GM13976 (cell line): ENCODE results near the gene AURKA.

Experiments used
- DNase-seq: peaks from one replicate; pipeline ENCODE4 v3.0.0; 2012; ENCODE audit warnings: low spot score
- in situ Hi-C: fragments of 300-500 bp; cut with MboI; formaldehyde crosslinking; loops from one replicate; pipeline ENCODE4 v1.12.0; 2022; ENCODE audit warnings: low sequenced_read_pairs, mixed read lengths, inconsistent platforms; ENCODE audit not compliant: unreplicated experiment
- TF ChIP-seq, protein P1 (sequence below): IDR thresholded peaks from 2 replicates; pipeline ENCODE4 v1.5.1; 2012; ENCODE audit warnings: borderline replicate concordance, mild to moderate bottlenecking; ENCODE audit not compliant: insufficient read depth; ENCODE audit errors: extremely low read depth, missing control alignments, control extremely low read depth

Gene AURKA

GRCh38 chr20:56422824-56423189 is 30.8 kb upstream of the AURKA start:
- in situ Hi-C loops = no loop called here
- TF ChIP-seq, protein P1, sequence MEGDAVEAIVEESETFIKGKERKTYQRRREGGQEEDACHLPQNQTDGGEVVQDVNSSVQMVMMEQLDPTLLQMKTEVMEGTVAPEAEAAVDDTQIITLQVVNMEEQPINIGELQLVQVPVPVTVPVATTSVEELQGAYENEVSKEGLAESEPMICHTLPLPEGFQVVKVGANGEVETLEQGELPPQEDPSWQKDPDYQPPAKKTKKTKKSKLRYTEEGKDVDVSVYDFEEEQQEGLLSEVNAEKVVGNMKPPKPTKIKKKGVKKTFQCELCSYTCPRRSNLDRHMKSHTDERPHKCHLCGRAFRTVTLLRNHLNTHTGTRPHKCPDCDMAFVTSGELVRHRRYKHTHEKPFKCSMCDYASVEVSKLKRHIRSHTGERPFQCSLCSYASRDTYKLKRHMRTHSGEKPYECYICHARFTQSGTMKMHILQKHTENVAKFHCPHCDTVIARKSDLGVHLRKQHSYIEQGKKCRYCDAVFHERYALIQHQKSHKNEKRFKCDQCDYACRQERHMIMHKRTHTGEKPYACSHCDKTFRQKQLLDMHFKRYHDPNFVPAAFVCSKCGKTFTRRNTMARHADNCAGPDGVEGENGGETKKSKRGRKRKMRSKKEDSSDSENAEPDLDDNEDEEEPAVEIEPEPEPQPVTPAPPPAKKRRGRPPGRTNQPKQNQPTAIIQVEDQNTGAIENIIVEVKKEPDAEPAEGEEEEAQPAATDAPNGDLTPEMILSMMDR = no peak
- DNase-seq = no peak

GRCh38 chr20:56422076-56422823 is 30.2 kb upstream of the AURKA start:
- TF ChIP-seq, protein P1 = no peak
- no peak for DNase-seq
- in situ Hi-C loops = no loop called here

DNA sequence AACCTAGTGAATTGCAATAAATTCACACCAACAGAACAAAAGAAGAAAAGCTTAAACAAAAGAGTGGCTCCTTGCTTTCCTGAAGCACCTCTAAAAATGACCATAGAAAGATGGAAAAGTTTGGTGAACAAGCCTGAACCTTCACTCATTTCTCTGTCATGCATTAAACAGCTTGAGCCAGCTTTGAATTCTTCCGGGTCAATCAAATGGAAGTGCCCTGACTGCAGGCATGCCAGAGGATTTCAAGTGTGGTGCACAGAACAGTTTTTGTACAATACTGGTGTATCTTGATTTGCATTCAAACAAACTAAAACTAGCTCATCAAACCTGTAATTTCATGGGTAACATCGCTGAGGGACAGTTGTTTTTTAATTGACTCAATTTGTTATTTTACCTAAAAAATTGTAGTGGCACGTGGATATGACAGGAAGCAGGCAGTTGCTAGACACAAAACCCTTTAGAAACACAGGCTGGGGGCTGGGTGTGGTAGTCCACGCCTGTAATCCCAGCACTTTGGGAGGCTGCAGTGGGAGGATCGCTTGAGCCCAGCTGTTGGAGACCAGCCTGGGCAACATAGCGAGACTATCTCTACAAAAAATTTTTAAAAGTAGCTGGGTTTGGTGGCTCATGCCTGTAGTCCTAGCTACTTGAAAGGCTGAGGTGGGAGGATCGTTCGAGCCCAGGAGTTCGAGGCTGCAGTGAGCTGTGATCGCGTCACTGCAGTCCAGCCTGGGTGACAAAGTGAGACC is 29.1 kb upstream of the AURKA start:
- in situ Hi-C loops = no loop called here
- TF ChIP-seq, protein P1 = no peak

DNA sequence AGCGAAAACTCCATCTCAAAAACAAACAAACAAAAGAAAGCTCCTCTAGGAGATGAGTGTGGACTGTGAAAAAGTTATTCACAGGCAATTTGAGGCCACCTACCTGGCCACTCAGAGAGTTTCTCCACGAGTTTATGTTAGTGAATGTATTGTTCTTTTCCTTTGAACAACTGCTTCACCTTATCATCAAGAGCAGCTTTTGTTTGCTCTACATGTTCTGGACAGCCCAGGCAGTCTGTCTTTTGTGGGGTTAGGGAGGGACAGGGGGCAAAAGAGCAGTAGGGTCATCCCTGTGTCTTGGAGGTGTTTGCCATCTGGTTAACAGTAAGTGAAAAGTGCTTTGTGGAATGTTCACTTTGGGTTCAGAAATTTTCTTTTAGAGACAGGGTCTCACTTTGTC is 28.0 kb upstream of the AURKA start:
- TF ChIP-seq, protein P1 = no peak
- in situ Hi-C loops = no loop called here
- DNase-seq = no peak

More for the DNA sequence above, 29.1 kb upstream of the AURKA start:
- DNase-seq = no peak

- in situ Hi-C loops = no loop called here
- no peak for DNase-seq
- TF ChIP-seq, protein P1 = no peak
These were observed 26.4 kb upstream of the AURKA start for GRCh38 chr20:56418385-56418861.

GRCh38 chr20:56417911-56418310 is 25.9 kb upstream of the AURKA start:
- DNase-seq = no peak
- in situ Hi-C loops = no loop called here
- TF ChIP-seq, protein P1 = no peak
